ENCODE results near the gene COX6B2. TPM values are rescaled to one million over a fixed set of nuclear protein-coding genes. Genes with fewer than 3 reads are reported as not detected.

COX6B2 gene
- total and polyA plus RNA-seq, 2 of the 8 experiments (the other 6 are each of a cell fraction or from before 2014, with no cell fraction given): 4.9 to 6.4 TPM

DNA sequence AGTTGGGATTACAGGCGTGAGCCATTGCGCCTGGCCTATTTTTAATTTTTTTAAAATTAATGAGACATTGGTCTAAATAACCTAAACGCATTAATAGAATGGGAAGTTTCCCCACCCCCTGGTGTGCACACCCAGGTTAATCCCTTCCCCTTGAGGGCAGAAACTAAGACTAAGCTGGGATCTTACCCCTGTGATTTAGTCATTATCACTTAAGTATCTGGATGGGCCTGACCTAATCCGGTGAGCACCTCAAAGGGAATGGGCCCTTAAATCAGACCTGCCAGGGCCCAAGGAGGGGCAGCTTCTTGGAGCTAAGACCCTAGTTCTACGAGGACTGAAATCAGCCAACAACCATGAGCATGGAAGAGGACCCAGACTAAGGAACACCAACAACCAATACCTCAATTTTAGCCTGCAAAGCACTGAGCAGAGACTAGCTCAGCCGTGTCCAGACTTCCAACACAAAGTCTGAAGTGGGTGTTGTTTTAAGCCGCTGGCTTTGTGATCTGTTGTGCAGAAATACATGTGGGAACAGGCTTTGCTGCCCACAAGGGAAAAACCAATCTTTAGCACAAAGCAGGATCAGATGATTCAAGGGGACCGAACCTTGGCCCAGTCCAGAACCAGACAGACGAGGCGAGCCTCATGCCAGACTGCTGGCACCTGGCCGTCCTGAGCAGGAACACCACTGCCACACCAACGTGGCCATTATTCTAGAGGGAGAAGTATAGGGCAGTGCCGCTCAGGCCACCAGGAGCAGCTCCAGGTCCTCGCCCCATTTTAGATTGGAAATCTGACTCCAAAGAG is 46.0 kb upstream of the COX6B2 start (continued):
- TF ChIP-seq TAF7 (optimal IDR thresholded peaks at IDR 0.05; ENCODE audit: borderline replicate concordance, low read depth, low read length): peak; percentile 22
- TF ChIP-seq POLR2AphosphoS5 (IDR thresholded peaks at IDR 0.05; ENCODE audit: low read depth, low read length): peak; percentile 61
- TF ChIP-seq, protein P1, sequence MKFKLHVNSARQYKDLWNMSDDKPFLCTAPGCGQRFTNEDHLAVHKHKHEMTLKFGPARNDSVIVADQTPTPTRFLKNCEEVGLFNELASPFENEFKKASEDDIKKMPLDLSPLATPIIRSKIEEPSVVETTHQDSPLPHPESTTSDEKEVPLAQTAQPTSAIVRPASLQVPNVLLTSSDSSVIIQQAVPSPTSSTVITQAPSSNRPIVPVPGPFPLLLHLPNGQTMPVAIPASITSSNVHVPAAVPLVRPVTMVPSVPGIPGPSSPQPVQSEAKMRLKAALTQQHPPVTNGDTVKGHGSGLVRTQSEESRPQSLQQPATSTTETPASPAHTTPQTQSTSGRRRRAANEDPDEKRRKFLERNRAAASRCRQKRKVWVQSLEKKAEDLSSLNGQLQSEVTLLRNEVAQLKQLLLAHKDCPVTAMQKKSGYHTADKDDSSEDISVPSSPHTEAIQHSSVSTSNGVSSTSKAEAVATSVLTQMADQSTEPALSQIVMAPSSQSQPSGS (IDR thresholded peaks at IDR 0.05; ENCODE audit: low read length): no peak
- TF ChIP-seq, protein P2, sequence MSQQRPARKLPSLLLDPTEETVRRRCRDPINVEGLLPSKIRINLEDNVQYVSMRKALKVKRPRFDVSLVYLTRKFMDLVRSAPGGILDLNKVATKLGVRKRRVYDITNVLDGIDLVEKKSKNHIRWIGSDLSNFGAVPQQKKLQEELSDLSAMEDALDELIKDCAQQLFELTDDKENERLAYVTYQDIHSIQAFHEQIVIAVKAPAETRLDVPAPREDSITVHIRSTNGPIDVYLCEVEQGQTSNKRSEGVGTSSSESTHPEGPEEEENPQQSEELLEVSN (IDR thresholded peaks at IDR 0.05): no peak
- TF ChIP-seq CTBP2 (IDR thresholded peaks at IDR 0.05; ENCODE audit: borderline replicate concordance, insufficient read depth, insufficient read length, low read length): no peak
- no peak for TF ChIP-seq NANOG (IDR thresholded peaks at IDR 0.05; ENCODE audit: insufficient read depth, low read depth, low read length, poor library complexity, severe bottlenecking)
- TF ChIP-seq BCL11A (IDR thresholded peaks at IDR 0.05; ENCODE audit: low read depth in 2 of 2, low read length in 2 of 2): no peak
- TF ChIP-seq FOSL1 (IDR thresholded peaks at IDR 0.05; ENCODE audit: insufficient read depth, low read depth, low read length): no peak
- no peak for TF ChIP-seq SP1 (IDR thresholded peaks at IDR 0.05; ENCODE audit: low read depth, low read length)
- TF ChIP-seq EGR1 (IDR thresholded peaks at IDR 0.05; ENCODE audit: borderline replicate concordance, low read depth, low read length): no peak
- no peak for TF ChIP-seq SP4 (IDR thresholded peaks at IDR 0.05; ENCODE audit: low read length)
- TF ChIP-seq HDAC6 (IDR thresholded peaks at IDR 0.05; ENCODE audit: low read depth, low read length): no peak
- TF ChIP-seq POU5F1 (IDR thresholded peaks at IDR 0.05; ENCODE audit: low read depth, low read length): no peak
- TF ChIP-seq CBX8 (IDR thresholded peaks at IDR 0.05; ENCODE audit: borderline replicate concordance, low read depth, low read length): no peak
- TF ChIP-seq NRF1 (IDR thresholded peaks at IDR 0.05; ENCODE audit: low read depth, low read length): no peak
- TF ChIP-seq POLR2A (IDR thresholded peaks at IDR 0.05; ENCODE audit: control extremely low read depth in 1 of 2, low read depth in 2 of 2, low read length in 2 of 2): peak in 1 of 2 experiments; percentile 45; a peak in 1 of 3 replicates

All from H1 (cell line).